ENCODE results near the gene TRRAP.

- no peak for TF ChIP-seq POLR2A (IDR thresholded peaks at IDR 0.05)
- TF ChIP-seq, protein P1, sequence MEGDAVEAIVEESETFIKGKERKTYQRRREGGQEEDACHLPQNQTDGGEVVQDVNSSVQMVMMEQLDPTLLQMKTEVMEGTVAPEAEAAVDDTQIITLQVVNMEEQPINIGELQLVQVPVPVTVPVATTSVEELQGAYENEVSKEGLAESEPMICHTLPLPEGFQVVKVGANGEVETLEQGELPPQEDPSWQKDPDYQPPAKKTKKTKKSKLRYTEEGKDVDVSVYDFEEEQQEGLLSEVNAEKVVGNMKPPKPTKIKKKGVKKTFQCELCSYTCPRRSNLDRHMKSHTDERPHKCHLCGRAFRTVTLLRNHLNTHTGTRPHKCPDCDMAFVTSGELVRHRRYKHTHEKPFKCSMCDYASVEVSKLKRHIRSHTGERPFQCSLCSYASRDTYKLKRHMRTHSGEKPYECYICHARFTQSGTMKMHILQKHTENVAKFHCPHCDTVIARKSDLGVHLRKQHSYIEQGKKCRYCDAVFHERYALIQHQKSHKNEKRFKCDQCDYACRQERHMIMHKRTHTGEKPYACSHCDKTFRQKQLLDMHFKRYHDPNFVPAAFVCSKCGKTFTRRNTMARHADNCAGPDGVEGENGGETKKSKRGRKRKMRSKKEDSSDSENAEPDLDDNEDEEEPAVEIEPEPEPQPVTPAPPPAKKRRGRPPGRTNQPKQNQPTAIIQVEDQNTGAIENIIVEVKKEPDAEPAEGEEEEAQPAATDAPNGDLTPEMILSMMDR (IDR thresholded peaks at IDR 0.05 in 4 of 5, conservative IDR thresholded peaks at IDR 0.05 in 1 of 5): no peak
Measured at GRCh38 chr7:98985945-98986344, 107.6 kb downstream of the TRRAP start.
